Measurements from ENCODE around the gene SMURF2. TPM values are rescaled to one million over a fixed set of nuclear protein-coding genes. Genes with fewer than 3 reads are reported as not detected.

SMURF2 gene
- total RNA-seq, 1 experiment from 2014 or later = 35.3 TPM

DNA sequence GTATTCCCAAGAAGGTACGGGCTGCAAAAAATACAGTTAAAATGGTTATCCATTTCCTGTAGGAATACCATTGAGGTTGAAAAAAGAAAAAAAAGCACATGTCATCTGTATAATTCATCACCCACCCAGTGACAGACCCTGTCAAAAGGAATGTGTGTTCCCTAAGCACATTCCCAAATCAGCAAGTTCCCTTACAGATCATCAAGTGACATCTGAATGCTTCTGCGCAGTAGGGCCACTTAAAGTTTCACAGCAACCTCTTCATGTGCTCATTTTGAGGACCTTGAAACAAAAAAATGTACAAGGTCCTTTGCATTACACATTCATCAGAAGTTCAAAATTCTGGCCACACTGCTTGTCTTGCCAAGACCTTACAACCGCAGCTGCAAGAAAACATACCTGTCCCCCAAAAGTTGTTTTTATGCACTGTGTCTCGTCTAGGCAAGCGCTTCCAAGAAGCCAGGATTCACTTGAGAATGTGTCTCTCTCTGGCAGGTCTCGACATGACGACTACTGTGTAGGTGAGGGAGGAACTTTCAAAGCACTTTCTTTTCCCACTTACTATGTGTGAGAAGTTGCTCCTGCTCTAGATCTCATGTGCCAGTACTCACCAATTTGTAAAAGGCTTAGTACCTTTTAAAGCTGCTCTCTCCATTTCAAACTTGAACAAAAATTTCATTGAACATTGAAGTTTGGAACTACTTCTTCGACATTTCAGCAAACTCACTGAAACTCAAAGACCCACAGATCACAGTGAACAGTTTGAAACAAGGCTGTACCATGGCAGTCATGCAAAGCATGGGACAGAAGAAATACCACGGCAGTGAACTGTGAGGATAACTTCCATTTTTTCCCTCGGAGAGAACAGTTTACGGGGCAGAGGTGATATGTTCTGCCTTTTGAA is 161.0 kb downstream of the SMURF2 start:
- H3K27ac Mint-ChIP-seq = peak overlapping the region in 2 of 3 experiments; percentile 81 to 84; a peak in 4 of 7 replicates
- no peak overlapping the region for H3K27ac ChIP-seq (ENCODE audit: insufficient read length, low read depth, low read length)
- no peak overlapping the region for H2BK12ac ChIP-seq (ENCODE audit: insufficient read length, low read depth, low read length)
- no peak overlapping the region for H3K23ac ChIP-seq (ENCODE audit: insufficient read length, low read depth, low read length)
- H3K4me3 Mint-ChIP-seq = peak overlapping the region in 1 of 2 experiments; percentile 58; a peak in 3 of 5 replicates
- H4K8ac ChIP-seq (replicated peaks; ENCODE audit: insufficient read length, low read depth, low read length) = no peak overlapping the region
- H3K79me1 ChIP-seq (ENCODE audit: insufficient read depth, low read depth, low read length, poor library complexity, severe bottlenecking) = peaks cover 4% of the 10 kb centered on the region
- H2BK20ac ChIP-seq (ENCODE audit: low read depth, low read length, poor library complexity, severe bottlenecking) = no peak overlapping the region
- no peaks in the 10 kb centered on the region for H3K4me1 ChIP-seq (ENCODE audit: insufficient read depth, low read length)
- H4K91ac ChIP-seq (ENCODE audit: insufficient read length, low read depth, low read length) = no peak overlapping the region
- peaks cover 18% of the 10 kb centered on the region for H3K23me2 ChIP-seq (ENCODE audit: insufficient read length, low read depth, low read length, poor library complexity, severe bottlenecking)
- no peaks in the 10 kb centered on the region for H3K27me3 ChIP-seq (ENCODE audit: insufficient read depth, low read length)
- TF ChIP-seq, protein P1, sequence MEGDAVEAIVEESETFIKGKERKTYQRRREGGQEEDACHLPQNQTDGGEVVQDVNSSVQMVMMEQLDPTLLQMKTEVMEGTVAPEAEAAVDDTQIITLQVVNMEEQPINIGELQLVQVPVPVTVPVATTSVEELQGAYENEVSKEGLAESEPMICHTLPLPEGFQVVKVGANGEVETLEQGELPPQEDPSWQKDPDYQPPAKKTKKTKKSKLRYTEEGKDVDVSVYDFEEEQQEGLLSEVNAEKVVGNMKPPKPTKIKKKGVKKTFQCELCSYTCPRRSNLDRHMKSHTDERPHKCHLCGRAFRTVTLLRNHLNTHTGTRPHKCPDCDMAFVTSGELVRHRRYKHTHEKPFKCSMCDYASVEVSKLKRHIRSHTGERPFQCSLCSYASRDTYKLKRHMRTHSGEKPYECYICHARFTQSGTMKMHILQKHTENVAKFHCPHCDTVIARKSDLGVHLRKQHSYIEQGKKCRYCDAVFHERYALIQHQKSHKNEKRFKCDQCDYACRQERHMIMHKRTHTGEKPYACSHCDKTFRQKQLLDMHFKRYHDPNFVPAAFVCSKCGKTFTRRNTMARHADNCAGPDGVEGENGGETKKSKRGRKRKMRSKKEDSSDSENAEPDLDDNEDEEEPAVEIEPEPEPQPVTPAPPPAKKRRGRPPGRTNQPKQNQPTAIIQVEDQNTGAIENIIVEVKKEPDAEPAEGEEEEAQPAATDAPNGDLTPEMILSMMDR (conservative IDR thresholded peaks at IDR 0.05) = no peak
- H3K9ac ChIP-seq (ENCODE audit: extremely low read depth, insufficient read length, low read length) = no peak overlapping the region
- DNase-seq = no peak
- H2AK5ac ChIP-seq (ENCODE audit: insufficient read length, low read length) = no peak overlapping the region
- peaks cover 64 to 84% (median 76%) of the 10 kb centered on the region in 3 experiments for H3K36me3 Mint-ChIP-seq (ENCODE audit: insufficient read depth in 1 of 3, low read depth in 3 of 3)
- H3K9me3 Mint-ChIP-seq = peaks cover 3 to 4% of the 10 kb centered on the region in 2 experiments; a peak in 3 of 5 replicates
- H3K9me3 ChIP-seq (ENCODE audit: control insufficient read depth, low read depth, low read length) = no peaks in the 10 kb centered on the region
- peaks cover 17% of the 10 kb centered on the region for H3K79me2 ChIP-seq (ENCODE audit: insufficient read depth, low read length)
- H3K56ac ChIP-seq (ENCODE audit: insufficient read length, low read depth, low read length) = no peak overlapping the region
- no peak overlapping the region for H3T11ph ChIP-seq (ENCODE audit: low read length)
- H3K4me1 Mint-ChIP-seq = peaks cover 53 to 62% of the 10 kb centered on the region in 2 experiments
- no peak overlapping the region for H3K4me2 ChIP-seq (ENCODE audit: insufficient read depth, insufficient read length, low read length)
- H4K5ac ChIP-seq (ENCODE audit: insufficient read length, low read depth, low read length) = no peak overlapping the region
- H2BK5ac ChIP-seq (ENCODE audit: insufficient read length, low read length) = no peak overlapping the region
- no peak overlapping the region for H2BK120ac ChIP-seq (ENCODE audit: low read depth, low read length, poor library complexity, severe bottlenecking)
- H3K4ac ChIP-seq (ENCODE audit: low read depth, low read length) = no peak overlapping the region
- no peak overlapping the region for H2BK15ac ChIP-seq (ENCODE audit: low read depth, low read length)
- no peak overlapping the region for H2AFZ ChIP-seq (ENCODE audit: low read length)
- H3K27me3 Mint-ChIP-seq (ENCODE audit: low read depth) = peaks cover 10% of the 10 kb centered on the region
- H3K14ac ChIP-seq (ENCODE audit: insufficient read depth, low read length) = no peak overlapping the region
- H3K18ac ChIP-seq (ENCODE audit: insufficient read length, low read depth, low read length) = no peak overlapping the region
- H4K20me1 ChIP-seq (ENCODE audit: control insufficient read depth, insufficient read depth, insufficient read length) = no peaks in the 10 kb centered on the region
- WGBS (ENCODE audit: extremely low coverage, insufficient read length, low lambda C conversion rate) = no CpG with 5 or more reads among the region's 11 CpGs
